Spleen (tissue), 11 donors: Measurements from ENCODE around the gene MLLT10. TPM values are rescaled to one million over a fixed set of nuclear protein-coding genes. Genes with fewer than 3 reads are reported as not detected.

ENCODE experiments used
- DNase-seq: peaks from one replicate; pipeline ENCODE4 v3.0.0-alpha.2; 2020
- H3K27ac ChIP-seq, 8 donors: fragments of 200-600 bp; sonication (generic) in 7 of 8; 1 replicate in 4 of 8; 2 replicates in 4 of 8; pipeline versions ENCODE4 v1.5.0 to v1.8.0; 2016 to 2021; ENCODE audit warnings: inconsistent platforms in 4 of 8, mild to moderate bottlenecking in 4 of 8, moderate library complexity in 1 of 8
- H3K27me3 ChIP-seq, 7 donors: fragments of 200-600 bp; sonication (generic) in 6 of 7; replicated peaks in 1 of 7; 1 replicate in 4 of 7; 2 replicates in 3 of 7; pipeline versions ENCODE4 v1.5.0 to v1.8.0; 2016 to 2021; ENCODE audit warnings: inconsistent platforms in 3 of 7, mild to moderate bottlenecking in 1 of 7
- H3K36me3 ChIP-seq, 6 donors: fragments of 200-600 bp; sonication (generic) in 5 of 6; 1 replicate in 4 of 6; 2 replicates in 2 of 6; pipeline versions ENCODE4 v1.5.0 to v1.8.0; 2016 to 2021; ENCODE audit warnings: inconsistent platforms in 2 of 6
- H3K4me1 ChIP-seq, 6 donors: fragments of 200-600 bp; sonication (generic) in 5 of 6; 1 replicate in 3 of 6; 2 replicates in 3 of 6; pipeline versions ENCODE4 v1.5.0 to v1.8.0; 2016 to 2021; ENCODE audit warnings: inconsistent platforms in 3 of 6
- H3K4me3 ChIP-seq, 8 donors: fragments of 200-600 bp; sonication (generic) in 7 of 8; 1 replicate in 4 of 8; 2 replicates in 4 of 8; pipeline versions ENCODE4 v1.5.0 to v1.8.0; 2016 to 2021; ENCODE audit warnings: inconsistent platforms in 4 of 8, mild to moderate bottlenecking in 4 of 8, moderate library complexity in 2 of 8
- H3K9me3 ChIP-seq, 8 donors: fragments of 200-600 bp; sonication (generic) in 7 of 8; 1 replicate in 4 of 8; 2 replicates in 4 of 8; pipeline versions ENCODE4 v1.5.0 to v1.8.0; 2016 to 2021; ENCODE audit warnings: inconsistent platforms in 4 of 8
- POLR2A ChIP-seq, 3 donors: fragments of 450-650 bp; IDR thresholded peaks; one replicate each; pipeline ENCODE4 v1.5.1; 2017; ENCODE audit warnings: antibody characterized with exemption in 3 of 3, mild to moderate bottlenecking in 1 of 3
- POLR2AphosphoS5 ChIP-seq, 3 donors: sonication (generic); formaldehyde crosslinking; IDR thresholded peaks; one replicate each; pipeline ENCODE4 v1.5.1; 2017; ENCODE audit warnings: antibody characterized with exemption in 3 of 3
- WGBS, 5 donors: extraction: QIAGEN DNeasy Blood & Tissue Kit in 3 of 5; methylation state at CpG; one replicate each; pipeline versions ENCODE4 v1.1.5 to v1.1.7; 2013 to 2018; 5-methylcytosine and 5-hydroxymethylcytosine counted together
- intact Hi-C: fragments of 100-400 bp; cut with DNase I; formaldehyde crosslinking; loops from one replicate; pipeline ENCODE4 v1.15.0; 2023; ENCODE audit warnings: low total_unique reads
- polyA plus RNA-seq, 3 donors: library from polyadenylated mRNA; stranded (reverse); fragments of 200-250 nt; gene quantifications; one replicate each; pipeline ENCODE4 v1.2.1, GENCODE V29; 2013
- total RNA-seq, 7 donors: library from RNA; depleted of rRNA in 3 of 7; stranded (reverse); fragments of >200 nt in 3 of 7; fragmentation: NEBNext Ultra II Directional in 4 of 7; extraction: Animal tissue kit (Norgen Biotek cat#: 25700) in 4 of 7; gene quantifications; one replicate each; pipeline versions ENCODE4 v1.1.0 to v1.2.1, GENCODE V29; 2016 to 2021
- TF ChIP-seq, protein P1 (sequence below), 11 experiments: fragments of 200-600 bp in 7 of 11; fragments of 450-650 bp in 4 of 11; sonication (generic) in 4 of 11; IDR thresholded peaks in 8 of 11; conservative IDR thresholded peaks in 3 of 11; 1 replicate in 7 of 11; 2 replicates in 4 of 11; pipeline versions ENCODE4 v1.4.0 to v1.8.0; 2016 to 2021; ENCODE audit warnings: antibody characterized with exemption in 11 of 11, inconsistent platforms in 4 of 11, mild to moderate bottlenecking in 1 of 11
- donor health status: healthy with polysubstance abuse.
- donor health status: DM: no; HTN: no; CAD: no; lungs with moderate emphysema.
- donor health status: DM: no; HTN: no; CAD: no.
- donor health status: Bipolar disorder and iron deficiency.
- donor health status: healthy.
- donor health status: DM: no; HTN: no; CAD: no.
- donor health status: DM: yes; HTN: yes; CAD: no.

Gene MLLT10
- total and polyA plus RNA-seq, 10 donors, result 9.5 to 58.1 (median 43.0) TPM

DNA sequence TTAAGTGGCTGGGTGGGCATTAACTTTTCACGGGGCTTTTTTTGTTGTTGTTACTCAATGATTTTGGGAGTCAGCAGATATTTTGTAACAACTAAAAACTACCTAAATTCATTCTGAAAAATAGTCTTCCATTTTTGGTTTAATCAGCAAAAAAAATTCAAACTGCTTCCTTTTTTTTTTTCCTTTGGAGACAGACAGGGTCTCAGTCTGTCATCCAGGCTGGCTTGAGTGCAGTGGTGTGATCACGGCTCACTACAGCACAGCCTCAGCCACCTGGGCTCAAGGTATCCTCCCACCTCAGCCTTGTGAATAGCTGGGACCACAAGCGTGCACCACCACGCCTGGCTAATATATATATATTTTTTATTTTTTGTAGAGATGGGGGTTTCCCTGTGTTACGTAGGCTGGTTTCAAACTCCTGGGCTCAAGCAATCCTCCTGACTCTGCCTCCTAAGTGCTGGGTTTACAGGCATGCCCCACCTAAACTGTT lies 45.0 kb upstream of the MLLT10 start:
- H3K27ac ChIP-seq, result no peak overlapping the region
- peaks cover 0 to 4% (median 3%) of the 10 kb centered on the region in 6 donors for H3K4me1 ChIP-seq
- no peak for TF ChIP-seq POLR2A (IDR thresholded peaks at IDR 0.05)
- TF ChIP-seq, protein P1, sequence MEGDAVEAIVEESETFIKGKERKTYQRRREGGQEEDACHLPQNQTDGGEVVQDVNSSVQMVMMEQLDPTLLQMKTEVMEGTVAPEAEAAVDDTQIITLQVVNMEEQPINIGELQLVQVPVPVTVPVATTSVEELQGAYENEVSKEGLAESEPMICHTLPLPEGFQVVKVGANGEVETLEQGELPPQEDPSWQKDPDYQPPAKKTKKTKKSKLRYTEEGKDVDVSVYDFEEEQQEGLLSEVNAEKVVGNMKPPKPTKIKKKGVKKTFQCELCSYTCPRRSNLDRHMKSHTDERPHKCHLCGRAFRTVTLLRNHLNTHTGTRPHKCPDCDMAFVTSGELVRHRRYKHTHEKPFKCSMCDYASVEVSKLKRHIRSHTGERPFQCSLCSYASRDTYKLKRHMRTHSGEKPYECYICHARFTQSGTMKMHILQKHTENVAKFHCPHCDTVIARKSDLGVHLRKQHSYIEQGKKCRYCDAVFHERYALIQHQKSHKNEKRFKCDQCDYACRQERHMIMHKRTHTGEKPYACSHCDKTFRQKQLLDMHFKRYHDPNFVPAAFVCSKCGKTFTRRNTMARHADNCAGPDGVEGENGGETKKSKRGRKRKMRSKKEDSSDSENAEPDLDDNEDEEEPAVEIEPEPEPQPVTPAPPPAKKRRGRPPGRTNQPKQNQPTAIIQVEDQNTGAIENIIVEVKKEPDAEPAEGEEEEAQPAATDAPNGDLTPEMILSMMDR (IDR thresholded peaks at IDR 0.05 in 8 of 11, conservative IDR thresholded peaks at IDR 0.05 in 3 of 11), result no peak
- no peak for TF ChIP-seq POLR2AphosphoS5 (IDR thresholded peaks at IDR 0.05)
- no peaks in the 10 kb centered on the region for H3K9me3 ChIP-seq
- WGBS, 5 donors, result 57 to 70% (median 65%) methylated on average over 5 of the region's 5 CpGs
- no peak overlapping the region for H3K4me3 ChIP-seq
- intact Hi-C loops, result no loop called here
- peaks cover 0 to 8% (median 4%) of the 10 kb centered on the region in 7 donors for H3K27me3 ChIP-seq
- H3K36me3 ChIP-seq, result no peaks in the 10 kb centered on the region
- DNase-seq, result no peak

DNA sequence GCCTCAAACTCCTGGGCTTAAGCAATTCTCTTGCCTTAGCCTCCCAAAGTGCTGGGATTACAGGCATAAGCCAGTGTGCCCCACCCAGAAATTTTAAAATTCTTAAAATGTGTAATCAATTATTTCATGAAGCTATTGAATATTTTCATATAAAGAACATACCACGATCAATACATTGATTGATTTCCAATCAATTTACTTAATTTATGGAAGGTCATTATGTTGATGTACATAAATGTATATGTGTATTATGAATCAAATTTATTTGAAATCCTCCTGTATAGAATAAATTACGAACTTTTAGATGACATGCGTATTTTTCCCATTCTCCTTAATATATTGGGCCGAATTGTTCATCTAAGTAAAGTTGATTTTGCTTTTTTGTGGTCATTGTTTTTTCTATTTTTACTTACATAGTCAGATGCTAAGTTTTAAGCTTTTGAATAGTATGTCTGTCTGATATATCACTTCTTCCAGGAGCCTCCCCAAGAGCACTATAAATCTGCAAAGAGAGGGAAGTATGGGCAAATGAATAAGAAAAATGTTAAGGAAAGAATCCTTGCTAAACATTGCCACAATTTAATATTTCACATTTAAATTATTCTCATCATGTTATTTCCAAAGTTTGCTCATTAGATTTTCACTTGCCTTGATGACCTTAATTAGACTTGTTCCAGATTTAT lies 43.9 kb upstream of the MLLT10 start:
- Histone ChIP-seq H3K4me3 (no peak overlapping the region), H3K4me1 (peaks cover 6 to 16% (median 15%) of the 10 kb centered on the region in 6 donors), H3K27me3 (peaks cover 0 to 20% (median 14%) of the 10 kb centered on the region in 7 donors), H3K36me3 (no peaks in the 10 kb centered on the region), H3K9me3 (no peaks in the 10 kb centered on the region), H3K27ac (no peak overlapping the region)
- TF ChIP-seq POLR2AphosphoS5 (IDR thresholded peaks at IDR 0.05) (no peak), POLR2A (IDR thresholded peaks at IDR 0.05) (no peak)
- TF ChIP-seq, protein P1 (IDR thresholded peaks at IDR 0.05 in 8 of 11, conservative IDR thresholded peaks at IDR 0.05 in 3 of 11), result no peak
- 90 to 95% (median 91%) methylated on average over 4 of the region's 4 CpGs for WGBS, 5 donors
- intact Hi-C loops, result loop anchor here (10.0 kb wide), 1 partner anchor 465 kb away; no protein-coding TSS in a partner anchor
- DNase-seq, result no peak

DNA sequence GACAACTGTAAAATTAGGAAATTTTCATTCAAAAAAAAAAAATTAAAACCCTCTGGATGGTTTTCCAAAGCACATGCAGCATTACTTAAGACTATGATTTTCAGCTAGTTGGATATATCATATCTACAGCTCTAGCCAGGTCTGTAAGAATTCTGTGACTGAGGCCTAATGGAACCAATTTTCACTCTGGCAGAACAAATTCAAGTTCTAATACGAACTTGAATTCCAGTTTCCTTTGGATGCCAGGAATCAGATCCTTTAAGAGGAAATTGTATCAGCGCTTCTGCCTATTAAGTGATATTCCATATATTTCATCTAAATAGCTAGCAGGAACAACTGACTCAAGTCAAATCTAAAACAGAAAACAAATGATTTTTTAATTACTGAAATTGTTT lies 43.3 kb upstream of the MLLT10 start:
- Histone ChIP-seq H3K9me3 (no peaks in the 10 kb centered on the region), H3K27me3 (peaks cover 0 to 24% (median 14%) of the 10 kb centered on the region in 7 donors), H3K4me3 (no peak overlapping the region), H3K27ac (no peak overlapping the region), H3K36me3 (no peaks in the 10 kb centered on the region), H3K4me1 (peaks cover 10 to 22% (median 20%) of the 10 kb centered on the region in 6 donors)
- WGBS, 5 donors, result 77 to 93% (median 87%) methylated on average over 2 of the region's 2 CpGs
- intact Hi-C loops, result loop anchor here (10.0 kb wide), 1 partner anchor 464 kb away; no protein-coding TSS in a partner anchor
- DNase-seq, result no peak
- TF ChIP-seq, protein P1 (IDR thresholded peaks at IDR 0.05 in 8 of 11, conservative IDR thresholded peaks at IDR 0.05 in 3 of 11), result no peak
- TF ChIP-seq POLR2A (IDR thresholded peaks at IDR 0.05), result no peak

DNA sequence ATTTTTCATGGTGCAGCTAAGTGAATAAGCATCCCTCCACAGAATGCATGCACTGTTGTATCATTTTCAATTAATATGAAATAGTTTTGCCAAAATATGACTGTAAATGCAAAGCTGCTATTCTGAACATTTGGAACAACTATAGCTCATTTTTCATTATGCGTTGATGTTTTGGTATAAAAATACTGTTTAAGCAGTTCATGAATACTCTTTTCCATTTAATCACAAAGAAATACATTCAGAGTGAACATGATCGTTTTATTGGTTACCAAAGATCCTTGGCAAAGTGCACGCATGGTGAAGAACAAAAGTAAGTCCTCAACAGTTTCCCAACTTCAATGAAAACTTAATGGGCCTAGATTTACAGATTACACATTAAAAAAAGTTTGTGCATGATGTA lies 41.6 kb upstream of the MLLT10 start:
- 86 to 95% (median 91%) methylated on average over 3 of the region's 3 CpGs for WGBS, 5 donors
- no peak for TF ChIP-seq POLR2A (IDR thresholded peaks at IDR 0.05)
- TF ChIP-seq, protein P1 (IDR thresholded peaks at IDR 0.05 in 8 of 11, conservative IDR thresholded peaks at IDR 0.05 in 3 of 11), result no peak
- Histone ChIP-seq H3K27me3 (peaks cover 0 to 40% (median 25%) of the 10 kb centered on the region in 7 donors), H3K27ac (no peak overlapping the region), H3K4me3 (no peak overlapping the region), H3K36me3 (no peaks in the 10 kb centered on the region), H3K4me1 (peaks cover 15 to 39% (median 36%) of the 10 kb centered on the region in 6 donors), H3K9me3 (no peaks in the 10 kb centered on the region)
- intact Hi-C loops, result loop anchor here (10.0 kb wide), 1 partner anchor 462 kb away; no protein-coding TSS in a partner anchor
- DNase-seq, result no peak
